HFF-Myc (cell line): ENCODE data around the gene SORL1.

Experiments used
- DNase-seq: peaks from one replicate; pipeline ENCODE4 v3.0.0-alpha.2; 2011; ENCODE audit warnings: low read depth; ENCODE audit errors: extremely low read depth
- H3K4me3 ChIP-seq: replicated peaks from 2 replicates; pipeline ENCODE4 v1.5.1; 2011; ENCODE audit warnings: low read depth, mild to moderate bottlenecking, control low read depth, low read length
- TF ChIP-seq, protein P1 (sequence below): IDR thresholded peaks from 2 replicates; pipeline ENCODE4 v1.5.1; 2012; ENCODE audit warnings: mild to moderate bottlenecking, low read depth, low read length, control low read depth; ENCODE audit errors: missing control alignments

Gene SORL1

DNA sequence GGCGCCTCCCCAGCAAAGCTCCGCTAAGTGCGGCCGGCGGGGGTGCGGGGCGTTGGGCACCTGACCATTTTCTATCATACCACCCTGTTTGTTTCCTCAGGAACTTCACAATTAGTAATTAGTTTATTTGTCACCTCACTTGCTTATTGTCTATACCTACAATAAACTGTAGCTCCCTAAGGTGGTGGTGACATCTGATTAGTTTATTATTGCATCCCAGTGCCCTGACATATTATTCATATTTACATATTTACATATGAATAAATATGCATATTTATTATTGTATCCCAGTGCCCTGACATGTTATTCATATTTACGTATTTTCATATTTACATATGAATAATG lies 24.7 kb upstream of the SORL1 start:
- H3K4me3 ChIP-seq = no peak overlapping the region

DNA sequence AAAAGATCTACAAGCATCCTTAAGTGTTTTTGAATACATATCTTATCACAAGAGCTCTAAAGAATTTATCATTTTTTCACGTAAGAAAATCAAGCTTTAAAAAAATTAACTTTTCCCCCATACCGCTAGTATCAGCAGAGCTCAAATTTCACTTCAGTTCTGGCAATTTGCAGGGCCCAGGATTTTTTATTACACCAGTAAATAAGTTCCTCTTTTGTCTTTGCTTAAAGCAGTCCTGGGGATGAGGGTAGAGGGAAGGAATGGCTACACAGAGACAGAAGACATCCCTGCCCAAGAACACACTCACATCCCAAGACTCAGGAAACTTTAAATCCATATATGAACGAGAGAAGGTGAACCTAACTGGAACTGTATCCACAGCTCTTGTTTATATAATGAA lies 22.6 kb upstream of the SORL1 start:
- TF ChIP-seq, protein P1, sequence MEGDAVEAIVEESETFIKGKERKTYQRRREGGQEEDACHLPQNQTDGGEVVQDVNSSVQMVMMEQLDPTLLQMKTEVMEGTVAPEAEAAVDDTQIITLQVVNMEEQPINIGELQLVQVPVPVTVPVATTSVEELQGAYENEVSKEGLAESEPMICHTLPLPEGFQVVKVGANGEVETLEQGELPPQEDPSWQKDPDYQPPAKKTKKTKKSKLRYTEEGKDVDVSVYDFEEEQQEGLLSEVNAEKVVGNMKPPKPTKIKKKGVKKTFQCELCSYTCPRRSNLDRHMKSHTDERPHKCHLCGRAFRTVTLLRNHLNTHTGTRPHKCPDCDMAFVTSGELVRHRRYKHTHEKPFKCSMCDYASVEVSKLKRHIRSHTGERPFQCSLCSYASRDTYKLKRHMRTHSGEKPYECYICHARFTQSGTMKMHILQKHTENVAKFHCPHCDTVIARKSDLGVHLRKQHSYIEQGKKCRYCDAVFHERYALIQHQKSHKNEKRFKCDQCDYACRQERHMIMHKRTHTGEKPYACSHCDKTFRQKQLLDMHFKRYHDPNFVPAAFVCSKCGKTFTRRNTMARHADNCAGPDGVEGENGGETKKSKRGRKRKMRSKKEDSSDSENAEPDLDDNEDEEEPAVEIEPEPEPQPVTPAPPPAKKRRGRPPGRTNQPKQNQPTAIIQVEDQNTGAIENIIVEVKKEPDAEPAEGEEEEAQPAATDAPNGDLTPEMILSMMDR = no peak
- no peak for DNase-seq
- no peak overlapping the region for H3K4me3 ChIP-seq

More for the DNA sequence above, 24.7 kb upstream of the SORL1 start:
- TF ChIP-seq, protein P1 = no peak
- DNase-seq = no peak

DNA sequence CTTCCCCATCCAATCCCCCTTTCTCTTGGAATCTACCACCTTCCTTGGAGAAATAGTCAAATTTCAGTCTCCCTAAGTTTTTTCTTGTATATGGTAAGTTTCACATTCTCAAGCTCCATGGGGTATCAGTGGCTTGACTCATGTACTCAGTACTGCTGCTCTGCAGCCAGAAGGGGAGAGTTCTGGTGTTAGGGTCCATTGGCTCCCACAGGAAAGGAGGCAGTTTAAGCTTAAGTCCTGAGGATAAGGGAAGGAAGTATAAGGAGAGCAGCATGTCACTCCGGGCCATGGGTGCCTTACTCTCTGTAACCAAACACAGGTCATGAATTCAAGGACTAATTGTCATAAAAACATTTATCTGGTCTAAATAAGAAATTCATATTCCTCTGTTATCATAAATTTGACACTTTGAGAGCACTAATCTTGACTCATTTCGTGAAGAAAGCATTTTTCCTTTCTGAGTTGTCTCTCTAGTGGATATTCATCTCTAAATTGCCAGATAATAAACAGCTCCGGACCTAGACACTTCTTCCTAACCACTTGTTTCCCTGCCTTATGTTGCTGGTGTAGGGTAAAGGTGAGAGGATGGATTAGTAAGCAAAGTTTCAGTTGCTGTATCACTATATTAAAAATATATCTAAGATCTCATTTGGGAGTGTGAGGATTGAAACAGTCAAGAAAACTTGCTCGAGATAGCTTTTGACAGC lies 20.1 kb upstream of the SORL1 start:
- no peak overlapping the region for H3K4me3 ChIP-seq
- DNase-seq = no peak
- TF ChIP-seq, protein P1 = no peak

DNA sequence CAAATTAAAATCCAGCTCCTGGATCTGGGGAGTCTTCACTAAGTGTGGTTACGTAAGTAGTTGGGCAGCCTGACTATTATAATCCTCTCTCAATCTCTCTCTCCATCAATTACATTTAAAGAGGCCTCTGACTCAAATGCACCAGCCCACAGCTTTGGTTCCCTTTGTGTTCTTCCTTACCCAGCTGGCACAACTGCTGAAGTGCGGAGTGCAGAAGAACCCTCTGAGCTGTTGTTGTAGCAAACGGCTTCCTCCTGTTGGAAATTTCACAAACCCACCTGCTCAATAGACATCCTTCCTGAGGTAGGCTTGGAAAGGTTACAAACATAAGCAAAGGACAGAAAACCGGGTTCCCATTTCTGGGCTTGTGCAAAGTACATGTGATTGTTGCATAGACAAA lies 17.0 kb upstream of the SORL1 start:
- H3K4me3 ChIP-seq = no peak overlapping the region
- no peak for DNase-seq
- TF ChIP-seq, protein P1 = no peak

DNA sequence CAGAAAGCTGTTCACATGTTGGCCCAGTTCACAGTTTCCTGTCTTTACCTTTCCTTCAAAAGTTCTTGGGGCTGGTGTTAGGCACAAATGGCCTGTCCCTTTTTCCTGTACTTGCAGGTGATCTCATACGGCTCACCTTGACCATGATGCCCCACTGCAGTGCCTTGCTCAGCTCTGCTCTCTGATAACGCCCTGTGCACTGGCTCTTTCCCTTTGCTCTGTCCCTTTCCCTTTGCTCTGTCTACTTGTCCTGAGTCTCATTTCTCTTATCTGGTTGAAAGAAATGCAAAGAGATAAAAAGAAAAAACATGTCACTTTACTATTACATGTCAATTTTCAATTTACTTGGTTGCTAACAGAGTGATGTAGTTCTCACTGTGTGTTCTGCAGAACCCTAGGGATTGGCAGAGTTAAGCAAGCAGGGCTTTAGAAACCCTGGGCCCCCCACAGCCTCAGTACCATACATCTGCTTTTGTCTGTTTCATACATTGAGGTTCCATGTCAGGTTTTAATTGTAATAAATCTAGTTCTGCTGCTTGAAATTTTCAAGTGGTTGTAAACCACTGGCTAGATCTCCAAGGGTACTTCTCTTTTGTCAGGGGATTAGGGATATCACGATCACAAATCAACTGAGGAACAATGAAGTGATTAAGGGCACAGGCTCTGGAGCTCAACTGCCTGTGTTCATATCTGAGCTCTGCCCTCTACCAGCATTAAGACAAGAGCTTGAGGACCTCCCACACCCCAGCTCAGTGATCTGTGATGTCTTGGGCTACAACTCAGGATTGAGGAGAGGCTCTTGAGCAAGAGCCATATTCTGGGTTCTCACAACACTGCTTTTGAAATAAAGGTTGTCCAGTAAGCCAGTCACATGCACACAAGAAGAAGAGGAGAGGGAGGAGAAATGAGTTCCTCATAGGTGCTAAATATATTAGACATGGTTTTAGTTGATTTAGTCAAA lies 16.3 kb upstream of the SORL1 start:
- no peak for DNase-seq
- TF ChIP-seq, protein P1 = no peak
- no peak overlapping the region for H3K4me3 ChIP-seq

DNA sequence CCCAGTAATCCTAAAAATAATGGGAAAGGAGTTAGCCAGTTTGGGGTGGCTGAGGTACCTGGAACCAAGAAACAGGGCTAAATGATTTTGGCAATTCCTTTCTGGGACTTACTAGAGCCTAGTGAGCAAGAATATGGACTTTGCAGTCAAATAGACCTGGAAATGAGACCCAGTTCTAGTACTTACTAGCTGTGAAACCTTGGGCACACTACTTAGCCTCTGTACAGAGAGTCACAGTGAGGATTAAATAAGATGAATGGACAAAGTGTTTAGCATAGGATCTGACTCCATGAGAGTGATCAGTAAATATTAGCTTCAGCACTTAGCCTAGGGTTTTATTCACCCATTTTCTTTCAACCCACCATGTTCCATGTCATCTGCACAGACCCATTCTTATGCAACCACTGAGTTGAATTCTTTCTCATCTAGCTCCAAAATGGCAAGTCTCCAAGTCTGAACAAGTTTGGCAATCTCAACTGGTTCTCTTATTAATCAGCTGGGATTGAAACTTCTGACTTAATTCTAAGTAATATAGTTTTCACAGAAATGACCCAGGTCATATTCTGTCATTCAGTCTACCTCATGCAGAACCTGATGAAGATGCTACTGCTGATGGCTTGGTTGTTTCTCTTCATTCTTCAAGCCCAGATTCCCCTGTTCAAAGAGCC lies 15.0 kb upstream of the SORL1 start:
- TF ChIP-seq, protein P1 = no peak
- no peak for DNase-seq

More for the DNA sequence above, 15.0 kb upstream of the SORL1 start:
- H3K4me3 ChIP-seq = no peak overlapping the region
